ENCODE measurements around the gene CRTC1. TPM values are rescaled to one million over a fixed set of nuclear protein-coding genes. Genes with fewer than 3 reads are reported as not detected.

Gene CRTC1
- total and polyA plus RNA-seq, 7 donors = 4.5 to 12.5 (median 8.1) TPM

GRCh38 chr19:18648973-18649315 lies 34.5 kb upstream of the CRTC1 start:
- intact Hi-C loops (cut with DNase I) = no loop called here
- Histone ChIP-seq H3K4me1 (peaks cover 46% of the 10 kb centered on the region), H3K9me3 (no peaks in the 10 kb centered on the region), H3K4me3 (peak overlapping the region; percentile 43), H3K36me3 (ENCODE audit: insufficient read depth in 1 of 2, low read depth in 1 of 2) (no peaks in the 10 kb centered on the region), H3K27me3 (ENCODE audit: insufficient read depth in 3 of 3, low read length in 2 of 3) (no peaks in the 10 kb centered on the region), H3K27ac (peak overlapping the region; percentile 81)
- WGBS, 3 donors = 23 to 27% (median 25%) methylated on average over 13 of the region's 13 CpGs
- peak; percentile 61 to 82 for DNase-seq
- ATAC-seq = peak; percentile 60 to 76 (median 70)
- TF ChIP-seq CTCF (IDR thresholded peaks at IDR 0.05) = no peak

GRCh38 chr19:18649371-18650020 lies 34.0 kb upstream of the CRTC1 start:
- no peaks in the 10 kb centered on the region for H3K36me3 ChIP-seq (ENCODE audit: insufficient read depth in 1 of 2, low read depth in 1 of 2)
- H3K27ac ChIP-seq = peak overlapping the region; percentile 81
- peak; percentile 77 to 91 for DNase-seq
- peak overlapping the region; percentile 43 for H3K4me3 ChIP-seq
- intact Hi-C loops (cut with DNase I) = loop anchor here in 1 of 2 donors (10.0 kb wide), 1 partner anchor 185 kb away; no protein-coding TSS in a partner anchor
- H3K27me3 ChIP-seq (ENCODE audit: insufficient read depth in 3 of 3, low read length in 2 of 3) = no peaks in the 10 kb centered on the region
- 13 to 23% (median 17%) methylated on average over 25 of the region's 25 CpGs for WGBS, 3 donors
- ATAC-seq = peak; percentile 72 to 84 (median 80)
- no peak for TF ChIP-seq CTCF (IDR thresholded peaks at IDR 0.05)
- H3K9me3 ChIP-seq = no peaks in the 10 kb centered on the region
- H3K4me1 ChIP-seq = peaks cover 46% of the 10 kb centered on the region

- 7 to 21% (median 10%) methylated on average over 17 of the region's 17 CpGs for WGBS, 3 donors
- peak; percentile 24 to 67 (median 46) for ATAC-seq
- TF ChIP-seq CTCF (IDR thresholded peaks at IDR 0.05) = no peak
- Histone ChIP-seq H3K4me3 (peak overlapping the region; percentile 43), H3K27me3 (ENCODE audit: insufficient read depth in 3 of 3, low read length in 2 of 3) (no peaks in the 10 kb centered on the region), H3K4me1 (peaks cover 42% of the 10 kb centered on the region), H3K36me3 (ENCODE audit: insufficient read depth in 1 of 2, low read depth in 1 of 2) (no peaks in the 10 kb centered on the region), H3K27ac (peak overlapping the region; percentile 81), H3K9me3 (no peaks in the 10 kb centered on the region)
- intact Hi-C loops (cut with DNase I) = loop anchor here in 1 of 2 donors (10.0 kb wide), 1 partner anchor 185 kb away; no protein-coding TSS in a partner anchor
- peak; percentile 53 to 85 for DNase-seq
These were observed 33.5 kb upstream of the CRTC1 start for GRCh38 chr19:18650021-18650390.

DNA sequence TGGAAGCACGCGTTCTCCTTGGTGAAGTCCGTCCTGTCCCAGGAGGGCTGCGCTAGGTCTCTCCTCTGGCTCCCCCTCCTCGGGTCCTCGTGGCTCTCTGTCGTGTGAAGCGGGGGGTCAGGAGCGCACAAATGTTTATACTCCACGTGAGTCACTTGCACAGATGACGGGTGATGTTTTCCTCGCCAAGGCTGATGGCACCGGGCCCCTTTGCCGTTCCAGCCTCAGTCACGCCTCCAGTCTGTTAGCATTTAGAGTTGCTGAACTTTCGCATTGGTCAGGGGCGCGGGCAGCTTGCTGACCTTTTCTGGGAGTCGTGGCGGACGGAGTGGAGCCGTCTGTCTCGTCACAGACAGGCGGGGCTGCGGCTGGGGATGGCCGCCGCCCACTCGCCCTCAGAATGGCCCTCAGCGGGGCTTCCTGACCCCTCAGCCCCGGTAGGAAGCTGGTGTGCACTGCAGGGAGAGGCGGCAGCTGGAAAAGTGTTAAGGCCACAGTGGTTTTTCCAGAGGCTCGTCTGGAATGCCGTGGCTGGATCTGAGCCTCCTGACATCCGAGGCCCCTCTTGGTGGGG lies 32.9 kb upstream of the CRTC1 start:
- peaks cover 39% of the 10 kb centered on the region for H3K4me1 ChIP-seq
- intact Hi-C loops (cut with DNase I) = loop anchor here in 1 of 2 donors (10.0 kb wide), 1 partner anchor 186 kb away; no protein-coding TSS in a partner anchor

More for the DNA sequence above, 32.9 kb upstream of the CRTC1 start:
- DNase-seq (peak; percentile 89 to 92), ATAC-seq (peak; percentile 50 to 69 (median 60))
- Histone ChIP-seq H3K36me3 (ENCODE audit: insufficient read depth in 1 of 2, low read depth in 1 of 2) (no peaks in the 10 kb centered on the region), H3K27me3 (ENCODE audit: insufficient read depth in 3 of 3, low read length in 2 of 3) (no peaks in the 10 kb centered on the region), H3K4me3 (peak overlapping the region; percentile 43), H3K9me3 (no peaks in the 10 kb centered on the region), H3K27ac (peak overlapping the region; percentile 81)
- TF ChIP-seq CTCF (IDR thresholded peaks at IDR 0.05) = no peak
- WGBS, 3 donors = 31 to 40% (median 32%) methylated on average over 34 of the region's 34 CpGs

Measured in psoas muscle (tissue), 8 donors.